H7 (cell line): ENCODE measurements around the gene MRPL54. TPM values are rescaled to one million over a fixed set of nuclear protein-coding genes. Genes with fewer than 3 reads are reported as not detected.
"Not testable (repeated sequence)": the region's sequence is repeated elsewhere in the genome, so short reads cannot be mapped to it uniquely, and the experiment has no call there.

Experiments
- DNase-seq: peaks from one replicate; pipeline ENCODE4 v3.0.0; 2012
- H3K27me3 ChIP-seq: 2 replicates; pipeline ENCODE4 v1.6.0; 2011; ENCODE audit warnings: mild to moderate bottlenecking, low read length; ENCODE audit not compliant: control insufficient read depth, insufficient read depth
- H3K36me3 ChIP-seq: replicated peaks from 2 replicates; pipeline ENCODE4 v1.5.1; 2011; ENCODE audit warnings: low read length; ENCODE audit not compliant: control insufficient read depth, insufficient read depth
- H3K4me3 ChIP-seq: 2 replicates; pipeline ENCODE4 v1.5.1; 2011; ENCODE audit warnings: low read depth, mild to moderate bottlenecking, control low read depth, low read length, moderate library complexity; ENCODE audit not compliant: insufficient read depth
- total RNA-seq: library from RNA; depleted of rRNA; stranded (reverse); fragments of >200 nt; shearing (Covaris generic); gene quantifications from 2 replicates; pipeline ENCODE4 v1.2.3, GENCODE V29; 2014; rRNA removed

MRPL54 gene
- total RNA-seq, 1 experiment from 2014 or later = 56.3 TPM

- H3K36me3 ChIP-seq = no peaks in the 10 kb centered on the region
- no peak for DNase-seq
- no peaks in the 10 kb centered on the region for H3K27me3 ChIP-seq
- H3K4me3 ChIP-seq = no peak overlapping the region
Observed at GRCh38 chr19:3814648-3815047, 52.2 kb downstream of the MRPL54 start.

- not testable (repeated sequence) for DNase-seq, H3K4me3 ChIP-seq, H3K36me3 ChIP-seq, H3K27me3 ChIP-seq
Observed at GRCh38 chr19:3816148-3816547, 53.7 kb downstream of the MRPL54 start.

- H3K4me3 ChIP-seq = no peak overlapping the region
- H3K36me3 ChIP-seq = no peaks in the 10 kb centered on the region
- H3K27me3 ChIP-seq = no peaks in the 10 kb centered on the region
- no peak for DNase-seq
Observed at GRCh38 chr19:3816566-3817218, 54.2 kb downstream of the MRPL54 start.

Other genes starting within 250 kb of the MRPL54 start
- 1.6 TPM in 1 of 2 replicates, not detected in the other for gene TEKTIP1, start 223.5 kb upstream of the MRPL54 start, total RNA-seq
- 34.6 and 42.3 TPM in 2 replicates for gene MFSD12, start 205.1 kb upstream of the MRPL54 start, total RNA-seq
- 109 and 124 TPM in 2 replicates for gene HMG20B, start 189.7 kb upstream of the MRPL54 start, total RNA-seq
- 0.11 and 0.21 TPM in 2 replicates for gene GIPC3, start 177.2 kb upstream of the MRPL54 start, total RNA-seq
- gene TBXA2R, start 155.8 kb upstream of the MRPL54 start, total RNA-seq = 0.18 and 0.45 TPM in 2 replicates
- 44.0 and 46.4 TPM in 2 replicates for gene CACTIN, start 135.9 kb upstream of the MRPL54 start, total RNA-seq
- gene PIP5K1C, start 62.2 kb upstream of the MRPL54 start, total RNA-seq = 13.7 and 15.6 TPM in 2 replicates
- gene TJP3, start 54.3 kb upstream of the MRPL54 start, total RNA-seq = 10.7 and 18.8 TPM in 2 replicates
- gene APBA3, start 990 bp upstream of the MRPL54 start, total RNA-seq = 36.8 and 37.3 TPM in 2 replicates
- not detected in 2 replicates for gene RAX2, start 9.5 kb downstream of the MRPL54 start, total RNA-seq
- 19.1 and 22.8 TPM in 2 replicates for gene MATK, start 23.7 kb downstream of the MRPL54 start, total RNA-seq
- 21.5 and 36.1 TPM in 2 replicates for gene ZFR2, start 106.4 kb downstream of the MRPL54 start, total RNA-seq
- gene ATCAY, start 118.0 kb downstream of the MRPL54 start, total RNA-seq = 10.2 and 17.9 TPM in 2 replicates
- 59.4 and 60.1 TPM in 2 replicates for gene NMRK2, start 170.4 kb downstream of the MRPL54 start, total RNA-seq
- gene DAPK3, start 208.4 kb downstream of the MRPL54 start, total RNA-seq = 124 and 131 TPM in 2 replicates
- 2,968 and 3,290 TPM in 2 replicates for gene EEF2, start 222.8 kb downstream of the MRPL54 start, total RNA-seq
- gene PIAS4, start 245.1 kb downstream of the MRPL54 start, total RNA-seq = 47.9 and 54.4 TPM in 2 replicates